Right lobe of liver (tissue), 6 donors: ENCODE data around the gene CEP85L. TPM values are rescaled to one million over a fixed set of nuclear protein-coding genes. Genes with fewer than 3 reads are reported as not detected.

ENCODE experiments used
- ATAC-seq, 4 donors: fragments of 200-7000 bp; cut with Tn5 transposase; one replicate each; pipeline ENCODE4 v1.9.1; 2020; ENCODE audit warnings: mild to moderate bottlenecking in 4 of 4, moderate library complexity in 4 of 4
- DNase-seq, 3 donors: peaks; one replicate each; pipeline ENCODE4 v3.0.0-alpha.2; 2020
- H3K27ac ChIP-seq, 3 donors: fragments of 200-600 bp; one replicate each; pipeline ENCODE4 v1.8.0; 2022
- H3K27me3 ChIP-seq, 2 donors: fragments of 200-600 bp; one replicate each; pipeline ENCODE4 v1.8.0; 2022
- H3K36me3 ChIP-seq, 4 donors: fragments of 200-600 bp; sonication (generic) in 1 of 4; one replicate each; pipeline versions ENCODE4 v1.5.1 to v1.8.0; 2017 to 2022; ENCODE audit warnings: control low read depth in 1 of 4
- H3K4me1 ChIP-seq, 4 donors: fragments of 200-600 bp; sonication (generic) in 1 of 4; one replicate each; pipeline versions ENCODE4 v1.5.1 to v1.8.0; 2017 to 2022; ENCODE audit warnings: control low read depth in 1 of 4
- H3K4me3 ChIP-seq, 3 donors: fragments of 200-600 bp; one replicate each; pipeline ENCODE4 v1.8.0; 2022
- H3K9me3 ChIP-seq, 4 donors: fragments of 200-600 bp; sonication (generic) in 1 of 4; one replicate each; pipeline versions ENCODE4 v1.5.1 to v1.8.0; 2017 to 2022; ENCODE audit warnings: control low read depth in 1 of 4
- POLR2A ChIP-seq: fragments of 450-650 bp; IDR thresholded peaks from one replicate; pipeline ENCODE4 v1.6.1; 2017; ENCODE audit warnings: antibody characterized with exemption, mild to moderate bottlenecking
- WGBS: methylation state at CpG from one replicate; pipeline ENCODE4 v1.1.6; 2018; ENCODE audit warnings: low coverage, low lambda C conversion rate; ENCODE audit not compliant: insufficient coverage; ENCODE audit errors: missing lambda C conversion rate; 5-methylcytosine and 5-hydroxymethylcytosine counted together
- intact Hi-C, 2 donors: fragments of 100-400 bp; cut with DNase I; formaldehyde crosslinking; loops; one replicate each; pipeline versions ENCODE4 v1.11.2 to v1.14.1; 2022
- total RNA-seq, 6 experiments: library from RNA; depleted of rRNA in 2 of 6; stranded (reverse); fragments of >200 nt in 2 of 6; fragmentation: NEBNext Ultra II Directional in 3 of 6; extraction: Animal tissue kit (Norgen Biotek cat#: 25700) in 3 of 6; gene quantifications; one replicate each; pipeline versions ENCODE4 v1.1.0 to v1.2.4, GENCODE V29; 2016 to 2023
- TF ChIP-seq, protein P1 (sequence below), 4 donors: fragments of 200-600 bp in 3 of 4; fragments of 450-650 bp in 1 of 4; IDR thresholded peaks; one replicate each; pipeline versions ENCODE4 v1.5.1 to v1.8.0; 2016 to 2022; ENCODE audit warnings: antibody characterized with exemption in 4 of 4, mild to moderate bottlenecking in 2 of 4
- donor health status: DM: no; HTN: yes; CAD: no.
- donor health status: DM: no; HTN: no; CAD: no.
- donor health status: DM: no; HTN: no; CAD: no.
- donor health status: DM: no; HTN: yes; CAD: no.
- donor health status: DM: no; HTN: yes; CAD: no.

CEP85L gene
- total RNA-seq, 6 experiments from 2014 or later, result 2.9 to 8.7 (median 4.1) TPM

GRCh38 chr6:118489990-118490389, 161.4 kb downstream of the CEP85L start:
- DNase-seq (no peak), ATAC-seq (no peak)
- WGBS, result 68% methylated on average over 3 of the region's 3 CpGs

GRCh38 chr6:118488631-118489030, 162.8 kb downstream of the CEP85L start:
- Histone ChIP-seq H3K27me3 (no peaks in the 10 kb centered on the region), H3K27ac (no peak overlapping the region), H3K4me3 (no peak overlapping the region), H3K4me1 (no peaks in the 10 kb centered on the region), H3K36me3 (no peaks in the 10 kb centered on the region), H3K9me3 (peaks cover 0 to 4% (median 0%) of the 10 kb centered on the region in 4 donors)
- TF ChIP-seq, protein P1, sequence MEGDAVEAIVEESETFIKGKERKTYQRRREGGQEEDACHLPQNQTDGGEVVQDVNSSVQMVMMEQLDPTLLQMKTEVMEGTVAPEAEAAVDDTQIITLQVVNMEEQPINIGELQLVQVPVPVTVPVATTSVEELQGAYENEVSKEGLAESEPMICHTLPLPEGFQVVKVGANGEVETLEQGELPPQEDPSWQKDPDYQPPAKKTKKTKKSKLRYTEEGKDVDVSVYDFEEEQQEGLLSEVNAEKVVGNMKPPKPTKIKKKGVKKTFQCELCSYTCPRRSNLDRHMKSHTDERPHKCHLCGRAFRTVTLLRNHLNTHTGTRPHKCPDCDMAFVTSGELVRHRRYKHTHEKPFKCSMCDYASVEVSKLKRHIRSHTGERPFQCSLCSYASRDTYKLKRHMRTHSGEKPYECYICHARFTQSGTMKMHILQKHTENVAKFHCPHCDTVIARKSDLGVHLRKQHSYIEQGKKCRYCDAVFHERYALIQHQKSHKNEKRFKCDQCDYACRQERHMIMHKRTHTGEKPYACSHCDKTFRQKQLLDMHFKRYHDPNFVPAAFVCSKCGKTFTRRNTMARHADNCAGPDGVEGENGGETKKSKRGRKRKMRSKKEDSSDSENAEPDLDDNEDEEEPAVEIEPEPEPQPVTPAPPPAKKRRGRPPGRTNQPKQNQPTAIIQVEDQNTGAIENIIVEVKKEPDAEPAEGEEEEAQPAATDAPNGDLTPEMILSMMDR (IDR thresholded peaks at IDR 0.05), result no peak
- no peak for TF ChIP-seq POLR2A
- ATAC-seq, result no peak
- no peak for DNase-seq
- intact Hi-C loops, result no loop called here

More at GRCh38 chr6:118489990-118490389, 161.4 kb downstream of the CEP85L start:
- no peaks in the 10 kb centered on the region for H3K4me1 ChIP-seq
- H3K36me3 ChIP-seq, result no peaks in the 10 kb centered on the region
- no peak overlapping the region for H3K4me3 ChIP-seq
- TF ChIP-seq POLR2A, result no peak
- TF ChIP-seq, protein P1 (IDR thresholded peaks at IDR 0.05), result no peak
- no peaks in the 10 kb centered on the region for H3K27me3 ChIP-seq
- no peak overlapping the region for H3K27ac ChIP-seq
- peaks cover 0 to 4% (median 0%) of the 10 kb centered on the region in 4 donors for H3K9me3 ChIP-seq
- intact Hi-C loops, result no loop called here

DNA sequence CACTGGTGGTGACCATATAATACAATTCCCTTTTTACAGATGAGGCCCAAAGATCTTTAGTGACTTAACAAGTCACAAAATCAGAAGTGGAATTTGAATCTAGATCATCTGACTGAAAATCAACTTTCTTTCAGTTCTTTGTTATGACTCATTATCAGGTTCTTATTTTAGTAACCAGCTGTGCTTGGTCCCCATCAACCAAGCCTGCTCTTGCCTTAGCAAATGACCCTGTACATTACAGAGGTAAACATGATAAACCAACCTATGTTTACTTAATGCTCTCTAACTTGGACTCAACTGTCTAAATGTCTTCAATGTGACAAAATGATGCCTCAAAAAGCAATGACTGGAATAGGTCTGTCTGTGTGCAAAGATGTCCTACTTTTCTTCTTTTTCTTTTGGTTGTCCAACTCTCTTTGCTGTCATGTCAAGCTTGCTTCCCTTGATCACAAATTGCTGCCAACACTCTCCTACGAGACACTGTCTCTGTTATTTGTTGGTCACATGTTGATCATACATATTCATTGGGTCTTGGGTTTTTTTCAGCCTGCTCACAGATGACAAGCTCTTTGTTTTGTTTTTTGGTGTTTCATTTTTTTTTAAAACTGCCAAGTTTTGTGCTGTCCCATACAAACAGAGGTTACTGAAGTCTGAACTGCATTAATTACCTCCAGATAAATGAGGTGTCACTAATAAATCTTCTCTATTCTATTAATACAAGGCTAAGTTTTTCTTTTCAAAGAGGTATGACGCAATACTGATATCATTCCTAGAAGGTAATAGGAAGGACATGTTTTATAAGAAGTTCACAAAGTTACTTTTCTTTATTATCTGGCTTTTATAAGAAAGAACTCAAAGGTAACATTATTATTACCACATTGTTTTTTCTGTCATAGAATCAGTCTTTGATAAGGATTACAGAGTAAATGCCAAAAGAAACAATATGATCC, 165.5 kb downstream of the CEP85L start:
- no peaks in the 10 kb centered on the region for H3K27me3 ChIP-seq
- no peaks in the 10 kb centered on the region for H3K36me3 ChIP-seq
- H3K9me3 ChIP-seq, result peaks cover 0 to 4% (median 0%) of the 10 kb centered on the region in 4 donors
- TF ChIP-seq POLR2A, result no peak
- TF ChIP-seq, protein P1 (IDR thresholded peaks at IDR 0.05), result no peak
- no peak overlapping the region for H3K4me3 ChIP-seq
- no peak for ATAC-seq
- intact Hi-C loops, result no loop called here
- 73% methylated on average over 2 of the region's 2 CpGs for WGBS
- H3K4me1 ChIP-seq, result no peaks in the 10 kb centered on the region
- H3K27ac ChIP-seq, result no peak overlapping the region
- DNase-seq, result no peak

DNA sequence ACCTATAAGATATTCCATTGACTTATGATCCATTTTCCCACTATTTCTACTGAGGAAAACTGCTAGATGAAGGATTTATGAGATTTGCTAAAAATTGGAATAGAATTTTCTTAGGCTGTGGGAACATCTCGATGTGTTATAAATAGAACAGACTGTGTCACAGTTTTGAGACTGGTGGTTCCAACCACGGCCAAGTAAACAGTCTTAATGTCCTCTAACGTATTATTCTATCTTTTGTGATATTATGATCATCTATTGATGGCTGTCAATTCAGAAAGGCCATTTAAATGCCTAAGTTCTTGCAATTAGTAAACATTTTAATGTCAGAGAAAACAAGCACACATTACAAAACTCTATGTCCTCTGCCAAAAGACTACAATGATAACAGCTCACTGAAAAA, 174.8 kb downstream of the CEP85L start:
- H3K27me3 ChIP-seq, result no peaks in the 10 kb centered on the region
- no peaks in the 10 kb centered on the region for H3K9me3 ChIP-seq
- ATAC-seq (no peak), DNase-seq (no peak)
- intact Hi-C loops, result no loop called here
- no peak for TF ChIP-seq POLR2A
- TF ChIP-seq, protein P1 (IDR thresholded peaks at IDR 0.05), result no peak
- no peak overlapping the region for H3K4me3 ChIP-seq
- no peak overlapping the region for H3K27ac ChIP-seq
- no peaks in the 10 kb centered on the region for H3K4me1 ChIP-seq
- WGBS, result 76% methylated on average over 3 of the region's 3 CpGs
- H3K36me3 ChIP-seq, result no peaks in the 10 kb centered on the region
